H1 (cell line): ENCODE measurements around the gene DFFB. TPM values are rescaled to one million over a fixed set of nuclear protein-coding genes. Genes with fewer than 3 reads are reported as not detected.

ENCODE experiments used
- BACH1 ChIP-seq: IDR thresholded peaks from 2 replicates; pipeline ENCODE4 v1.6.1; 2012; ENCODE audit warnings: low read length, improper control_type of control experiment
- CEBPB ChIP-seq: IDR thresholded peaks from 2 replicates; pipeline ENCODE4 v1.6.1; 2012; ENCODE audit warnings: low read depth, low read length
- CHD7 ChIP-seq: fragments of 300-600 bp; sonication (generic); IDR thresholded peaks from 2 replicates; pipeline ENCODE4 v1.7.1; 2012; ENCODE audit warnings: low read length, moderate library complexity, mild to moderate bottlenecking, inconsistent platforms; ENCODE audit not compliant: insufficient replicate concordance
- CTCF ChIP-seq, 3 experiments: IDR thresholded peaks; 1 replicate in 2 of 3; 2 replicates in 1 of 3; pipeline versions ENCODE4 v1.5.1 to v1.6.1; 2011; ENCODE audit warnings: low read length in 3 of 3, mild to moderate bottlenecking in 3 of 3, inconsistent platforms in 2 of 3, low read depth in 1 of 3, moderate library complexity in 1 of 3; ENCODE audit not compliant: insufficient read depth in 1 of 3; ENCODE audit errors: control extremely low read depth in 1 of 3
- EZH2 ChIP-seq: fragments of 200-600 bp; sonication (generic); IDR thresholded peaks from 2 replicates; pipeline ENCODE4 v1.7.1; 2012; ENCODE audit warnings: low read depth, mild to moderate bottlenecking, moderate library complexity, low read length, inconsistent platforms; ENCODE audit not compliant: severe bottlenecking
- KDM1A ChIP-seq: fragments of 200-600, 300-600 bp; sonication (generic); IDR thresholded peaks from 2 replicates; pipeline ENCODE4 v1.7.1; 2016; ENCODE audit warnings: mild to moderate bottlenecking, low read length, borderline replicate concordance
- MAX ChIP-seq: IDR thresholded peaks from 2 replicates; pipeline ENCODE4 v1.6.1; 2012; ENCODE audit warnings: inconsistent platforms
- PHF8 ChIP-seq: fragments of 200-600 bp; sonication (generic); conservative IDR thresholded peaks from 2 replicates; pipeline ENCODE4 v1.7.1; 2012; ENCODE audit warnings: low read depth, mild to moderate bottlenecking, inconsistent platforms, low read length, moderate library complexity
- POU5F1 ChIP-seq: IDR thresholded peaks from 2 replicates; pipeline ENCODE4 v1.6.1; 2011; ENCODE audit warnings: low read depth, mild to moderate bottlenecking, low read length, moderate library complexity
- polyA plus RNA-seq, 7 experiments: library from polyadenylated mRNA; depleted of rRNA in 3 of 7; stranded (reverse) in 5 of 7; unstranded in 2 of 7; fragments of >200 nt in 5 of 7; fragments of 200-250 nt in 2 of 7; gene quantifications; 1 replicate in 5 of 7; 2 replicates in 1 of 7; 4 replicates in 1 of 7; pipeline versions ENCODE4 v1.2.1 to v1.2.3, GENCODE V29; 2011 to 2013; ENCODE audit warnings: missing spikeins in 2 of 7, mixed read lengths in 2 of 7
- total RNA-seq: library from RNA; stranded (reverse); fragmentation: NEBNext Ultra II Directional; extraction: Animal tissue kit (Norgen Biotek cat#: 25700); gene quantifications from 2 replicates; pipeline ENCODE4 v1.2.1, GENCODE V29; 2021

Gene DFFB
- total and polyA plus RNA-seq, 2 of the 8 experiments (the other 6 are each of a cell fraction or from before 2014, with no cell fraction given): 8.6 to 11.9 TPM

GRCh38 chr1:3811595-3811911 lies 45.7 kb upstream of the DFFB start (continued):
- TF ChIP-seq CHD7: no peak
- TF ChIP-seq MAX: no peak
- no peak for TF ChIP-seq CEBPB
- TF ChIP-seq CTCF (IDR thresholded peaks at IDR 0.05; ENCODE audit: control extremely low read depth in 1 of 3, insufficient read depth in 1 of 3, low read depth in 1 of 3, low read length in 3 of 3): no peak
- TF ChIP-seq EZH2: no peak
- no peak for TF ChIP-seq POU5F1
- no peak for TF ChIP-seq BACH1
- TF ChIP-seq PHF8: no peak
- no peak for TF ChIP-seq KDM1A
